HepG2 (cell line): ENCODE results near the gene SARS2.

Experiments
- ATF3 ChIP-seq: sonication (generic); formaldehyde crosslinking; IDR thresholded peaks from 2 replicates; pipeline ENCODE4 v1.4.0; 2020; ENCODE audit warnings: missing genetic modification reagents
- MAF1 ChIP-seq: sonication (generic); formaldehyde crosslinking; IDR thresholded peaks from 2 replicates; pipeline ENCODE4 v1.5.0; 2020; ENCODE audit warnings: missing genetic modification reagents, borderline replicate concordance
- POLR2AphosphoS5 ChIP-seq: IDR thresholded peaks from 2 replicates; pipeline ENCODE4 v1.6.1; 2012; ENCODE audit warnings: low read depth, low read length
- ZBTB38 ChIP-seq: sonication (generic); formaldehyde crosslinking; IDR thresholded peaks from 2 replicates; pipeline ENCODE4 v1.5.1; 2020; ENCODE audit warnings: mild to moderate bottlenecking, missing genetic modification reagents
- ZNF614 ChIP-seq: IDR thresholded peaks from 2 replicates; pipeline ENCODE4 v1.6.1; 2018; ENCODE audit warnings: missing biosample characterization, missing genetic modification reagents, inconsistent platforms, borderline replicate concordance

- TF ChIP-seq ZBTB38 (no peak), MAF1 (CRISPR knock-in tag) (no peak), ZNF614 (CRISPR knock-in tag) (no peak), ATF3 (CRISPR knock-in tag) (no peak), POLR2AphosphoS5 (no peak)
Observed at GRCh38 chr19:38867171-38867780, 63.3 kb downstream of the SARS2 start.
